ENCODE results near the gene CD200R1L. TPM values are rescaled to one million over a fixed set of nuclear protein-coding genes. Genes with fewer than 3 reads are reported as not detected.

CD200R1L gene
- total RNA-seq, 1 experiment from 2014 or later = not detected

- no peak overlapping the region for H3K18ac ChIP-seq (ENCODE audit: insufficient read length, low read depth, low read length)
- H2BK20ac ChIP-seq (ENCODE audit: low read depth, low read length, poor library complexity, severe bottlenecking) = no peak overlapping the region
- no peak for DNase-seq
- no peaks in the 10 kb centered on the region for H4K20me1 ChIP-seq (ENCODE audit: control insufficient read depth, insufficient read depth, insufficient read length)
- H3K4me1 ChIP-seq (ENCODE audit: insufficient read depth, low read length) = no peaks in the 10 kb centered on the region
- TF ChIP-seq CTCF (conservative IDR thresholded peaks at IDR 0.05) = no peak
- no peaks in the 10 kb centered on the region for H3K23me2 ChIP-seq (ENCODE audit: insufficient read length, low read depth, low read length, poor library complexity, severe bottlenecking)
- H2BK12ac ChIP-seq (ENCODE audit: insufficient read length, low read depth, low read length) = no peak overlapping the region
- no peak overlapping the region for H2BK5ac ChIP-seq (ENCODE audit: insufficient read length, low read length)
- Mint-ChIP-seq H3K9me3 (peaks cover 13 to 17% of the 10 kb centered on the region in 2 experiments), H3K4me3 (no peak overlapping the region), H3K4me1 (no peaks in the 10 kb centered on the region), H3K27ac (no peak overlapping the region), H3K27me3 (ENCODE audit: low read depth) (no peaks in the 10 kb centered on the region), H3K36me3 (ENCODE audit: insufficient read depth in 1 of 3, low read depth in 3 of 3) (peaks cover 0 to 13% (median under 1%) of the 10 kb centered on the region in 3 experiments; a peak in 5 of 7 replicates)
- no peak overlapping the region for H2AFZ ChIP-seq (ENCODE audit: low read length)
- H3K56ac ChIP-seq (ENCODE audit: insufficient read length, low read depth, low read length) = no peak overlapping the region
- no peaks in the 10 kb centered on the region for H3K9me3 ChIP-seq (ENCODE audit: control insufficient read depth, low read depth, low read length)
- no peak overlapping the region for H3T11ph ChIP-seq (ENCODE audit: low read length)
- no peak overlapping the region for H3K4me2 ChIP-seq (ENCODE audit: insufficient read depth, insufficient read length, low read length)
- H3K9ac ChIP-seq (ENCODE audit: extremely low read depth, insufficient read length, low read length) = no peak overlapping the region
- H3K27me3 ChIP-seq (ENCODE audit: insufficient read depth, low read length) = no peaks in the 10 kb centered on the region
- H2AK5ac ChIP-seq (ENCODE audit: insufficient read length, low read length) = no peak overlapping the region
- H3K27ac ChIP-seq (ENCODE audit: insufficient read length, low read depth, low read length) = no peak overlapping the region
- no peak overlapping the region for H2BK120ac ChIP-seq (ENCODE audit: low read depth, low read length, poor library complexity, severe bottlenecking)
- H3K23ac ChIP-seq (ENCODE audit: insufficient read length, low read depth, low read length) = no peak overlapping the region
- WGBS (ENCODE audit: extremely low coverage, insufficient read length, low lambda C conversion rate) = no CpG with 5 or more reads among the region's 2 CpGs
- no peak overlapping the region for H3K4ac ChIP-seq (ENCODE audit: low read depth, low read length)
- no peaks in the 10 kb centered on the region for H3K79me2 ChIP-seq (ENCODE audit: insufficient read depth, low read length)
- no peak overlapping the region for H4K5ac ChIP-seq (ENCODE audit: insufficient read length, low read depth, low read length)
- H3K14ac ChIP-seq (ENCODE audit: insufficient read depth, low read length) = no peak overlapping the region
- no peaks in the 10 kb centered on the region for H3K79me1 ChIP-seq (ENCODE audit: insufficient read depth, low read depth, low read length, poor library complexity, severe bottlenecking)
- H2BK15ac ChIP-seq (ENCODE audit: low read depth, low read length) = no peak overlapping the region
- H4K8ac ChIP-seq (replicated peaks; ENCODE audit: insufficient read length, low read depth, low read length) = no peak overlapping the region
- H4K91ac ChIP-seq (ENCODE audit: insufficient read length, low read depth, low read length) = no peak overlapping the region
Measured at GRCh38 chr3:112865757-112866156, 19.1 kb upstream of the CD200R1L start.
